RWPE2 (cell line): ENCODE measurements around the gene BBOX1.

Experiments used
- ATAC-seq: fragments of 200-7000 bp; cut with Tn5 transposase; 3 replicates; pipeline ENCODE4 v1.9.1; 2021; ENCODE audit warnings: low read depth
- DNase-seq: peaks from one replicate; pipeline ENCODE4 v3.0.0-alpha.2; 2020; ENCODE audit warnings: low spot score
- H3K27ac ChIP-seq: fragments of 450-650 bp; 2 replicates; pipeline ENCODE4 v1.5.1; 2017; ENCODE audit warnings: mild to moderate bottlenecking; ENCODE audit not compliant: poor library complexity, severe bottlenecking
- H3K27me3 ChIP-seq: fragments of 250-450 bp; sonication (Bioruptor Pico); 2 replicates; pipeline ENCODE4 v1.5.1; 2021; ENCODE audit warnings: mild to moderate bottlenecking, moderate library complexity; ENCODE audit not compliant: insufficient read depth, poor library complexity, severe bottlenecking
- H3K36me3 ChIP-seq: fragments of 250-450 bp; sonication (Bioruptor Pico); 2 replicates; pipeline ENCODE4 v1.5.1; 2020; ENCODE audit warnings: low read depth, mild to moderate bottlenecking, moderate library complexity
- H3K4me1 ChIP-seq: fragments of 250-450 bp; sonication (Bioruptor Pico); 2 replicates; pipeline ENCODE4 v1.5.1; 2021; ENCODE audit warnings: mild to moderate bottlenecking, moderate library complexity; ENCODE audit not compliant: insufficient read depth, poor library complexity, severe bottlenecking
- H3K4me3 ChIP-seq: fragments of 250-450 bp; sonication (Bioruptor Pico); 2 replicates; pipeline ENCODE4 v1.5.1; 2021; ENCODE audit warnings: mild to moderate bottlenecking, moderate library complexity; ENCODE audit not compliant: severe bottlenecking
- H3K9me3 ChIP-seq: fragments of 250-450 bp; sonication (Bioruptor Pico); 2 replicates; pipeline ENCODE4 v1.5.1; 2021; ENCODE audit warnings: mild to moderate bottlenecking, moderate library complexity; ENCODE audit not compliant: severe bottlenecking
- CTCF ChIP-seq: fragments of 450-650 bp; IDR thresholded peaks from one replicate; pipeline ENCODE4 v1.5.1; 2017; ENCODE audit warnings: mild to moderate bottlenecking, moderate library complexity; ENCODE audit not compliant: poor library complexity, severe bottlenecking

Gene BBOX1

GRCh38 chr11:27095059-27095458 lies 54.4 kb downstream of the BBOX1 start:
- peaks cover 3% of the 10 kb centered on the region for H3K9me3 ChIP-seq
- no peak overlapping the region for H3K4me3 ChIP-seq
- no peaks in the 10 kb centered on the region for H3K4me1 ChIP-seq
- TF ChIP-seq CTCF: no peak
- ATAC-seq (no peak), DNase-seq (no peak)
- H3K27me3 ChIP-seq: no peaks in the 10 kb centered on the region
- no peaks in the 10 kb centered on the region for H3K36me3 ChIP-seq
- H3K27ac ChIP-seq: no peak overlapping the region

- Histone ChIP-seq H3K9me3 (peaks cover 3% of the 10 kb centered on the region), H3K4me1 (no peaks in the 10 kb centered on the region), H3K4me3 (no peak overlapping the region), H3K36me3 (no peaks in the 10 kb centered on the region), H3K27ac (no peak overlapping the region), H3K27me3 (no peaks in the 10 kb centered on the region)
- DNase-seq (no peak), ATAC-seq (no peak)
- TF ChIP-seq CTCF: no peak
Observed at GRCh38 chr11:27095887-27096286, 55.3 kb downstream of the BBOX1 start.

GRCh38 chr11:27097551-27097950 lies 56.9 kb downstream of the BBOX1 start:
- Histone ChIP-seq H3K4me3 (no peak overlapping the region), H3K36me3 (no peaks in the 10 kb centered on the region), H3K4me1 (no peaks in the 10 kb centered on the region), H3K27me3 (no peaks in the 10 kb centered on the region), H3K27ac (no peak overlapping the region), H3K9me3 (no peaks in the 10 kb centered on the region)
- TF ChIP-seq CTCF: no peak
- ATAC-seq (no peak), DNase-seq (no peak)

GRCh38 chr11:27100534-27100933 lies 59.9 kb downstream of the BBOX1 start:
- TF ChIP-seq CTCF: no peak
- ATAC-seq (no peak), DNase-seq (no peak)
- H3K27ac ChIP-seq: no peak overlapping the region
- no peak overlapping the region for H3K4me3 ChIP-seq
- H3K9me3 ChIP-seq: no peaks in the 10 kb centered on the region
- H3K4me1 ChIP-seq: no peaks in the 10 kb centered on the region
- H3K27me3 ChIP-seq: no peaks in the 10 kb centered on the region
- no peaks in the 10 kb centered on the region for H3K36me3 ChIP-seq

GRCh38 chr11:27107548-27107947 lies 66.9 kb downstream of the BBOX1 start:
- H3K4me3 ChIP-seq: no peak overlapping the region
- no peaks in the 10 kb centered on the region for H3K4me1 ChIP-seq
- no peaks in the 10 kb centered on the region for H3K9me3 ChIP-seq
- no peak for DNase-seq
- H3K36me3 ChIP-seq: no peaks in the 10 kb centered on the region
- ATAC-seq: no peak
- H3K27ac ChIP-seq: no peak overlapping the region
- no peaks in the 10 kb centered on the region for H3K27me3 ChIP-seq
- no peak for TF ChIP-seq CTCF
